ENCODE data around the gene IRF2. TPM values are rescaled to one million over a fixed set of nuclear protein-coding genes. Genes with fewer than 3 reads are reported as not detected.

IRF2 gene
- polyA plus RNA-seq, 1 donor, result 38.8 TPM

DNA sequence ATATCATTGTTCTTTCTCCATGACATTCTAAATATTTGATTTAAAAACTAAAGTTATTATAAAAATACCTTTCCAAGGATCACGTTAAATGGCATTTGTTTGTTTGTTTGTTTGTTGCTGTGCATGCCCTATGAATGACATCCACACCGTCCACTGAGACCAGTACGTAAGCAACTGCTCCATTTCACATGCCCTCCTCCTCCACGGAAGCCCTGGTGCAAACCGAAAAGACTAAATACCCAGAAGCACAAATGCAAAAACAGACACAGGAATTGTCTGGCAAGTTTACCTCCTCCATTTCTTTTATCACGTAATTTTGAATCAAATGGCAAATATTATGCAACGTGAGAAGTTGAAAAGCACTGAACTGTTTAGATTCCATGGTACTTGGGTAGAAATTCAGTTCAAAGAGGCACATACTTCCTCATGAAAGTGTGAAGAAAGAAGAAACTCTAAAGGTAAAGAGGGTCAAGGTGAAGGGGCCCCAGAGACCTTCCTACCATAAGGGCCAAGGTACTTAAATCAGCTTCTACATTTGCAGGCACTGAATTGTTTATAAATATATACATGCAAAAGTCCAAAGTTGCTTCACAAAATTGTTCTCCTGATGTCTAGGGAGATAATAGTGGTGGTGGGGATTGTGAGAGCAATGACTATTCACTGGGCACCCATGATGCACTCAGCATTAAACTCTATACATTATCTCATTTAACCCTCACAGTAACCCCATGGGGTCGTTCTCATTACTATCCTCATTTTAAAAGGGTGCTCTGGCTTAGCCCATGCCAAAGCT lies 23.4 kb downstream of the IRF2 start:
- H3K4me3 ChIP-seq (ENCODE audit: low read length), result no peak overlapping the region
- no peaks in the 10 kb centered on the region for H3K9me3 ChIP-seq (ENCODE audit: control insufficient read depth, low read depth, low read length)
- H3K4me1 ChIP-seq (ENCODE audit: control insufficient read depth, insufficient read depth, low read length), result peaks cover 10% of the 10 kb centered on the region
- H3K36me3 ChIP-seq (ENCODE audit: control insufficient read depth, insufficient read depth, low read length), result peaks cover 12% of the 10 kb centered on the region
- H3K27ac ChIP-seq (ENCODE audit: low read length), result no peak overlapping the region
- H3K27me3 ChIP-seq (ENCODE audit: control insufficient read depth, insufficient read depth, low read length), result no peaks in the 10 kb centered on the region
- WGBS (ENCODE audit: insufficient coverage, low lambda C conversion rate), result 60% methylated on average over 1 of the region's 8 CpGs
- DNase-seq, result no peak

- H3K27me3 ChIP-seq (ENCODE audit: control insufficient read depth, insufficient read depth, low read length), result no peaks in the 10 kb centered on the region
- 92% methylated on average over 2 of the region's 5 CpGs for WGBS (ENCODE audit: insufficient coverage, low lambda C conversion rate)
- no peaks in the 10 kb centered on the region for H3K9me3 ChIP-seq (ENCODE audit: control insufficient read depth, low read depth, low read length)
- no peak for DNase-seq
- H3K27ac ChIP-seq (ENCODE audit: low read length), result no peak overlapping the region
- peaks cover 14% of the 10 kb centered on the region for H3K36me3 ChIP-seq (ENCODE audit: control insufficient read depth, insufficient read depth, low read length)
- H3K4me3 ChIP-seq (ENCODE audit: low read length), result no peak overlapping the region
- H3K4me1 ChIP-seq (ENCODE audit: control insufficient read depth, insufficient read depth, low read length), result peaks cover 10% of the 10 kb centered on the region
Observed at GRCh38 chr4:184450045-184450444, 24.3 kb downstream of the IRF2 start.

DNA sequence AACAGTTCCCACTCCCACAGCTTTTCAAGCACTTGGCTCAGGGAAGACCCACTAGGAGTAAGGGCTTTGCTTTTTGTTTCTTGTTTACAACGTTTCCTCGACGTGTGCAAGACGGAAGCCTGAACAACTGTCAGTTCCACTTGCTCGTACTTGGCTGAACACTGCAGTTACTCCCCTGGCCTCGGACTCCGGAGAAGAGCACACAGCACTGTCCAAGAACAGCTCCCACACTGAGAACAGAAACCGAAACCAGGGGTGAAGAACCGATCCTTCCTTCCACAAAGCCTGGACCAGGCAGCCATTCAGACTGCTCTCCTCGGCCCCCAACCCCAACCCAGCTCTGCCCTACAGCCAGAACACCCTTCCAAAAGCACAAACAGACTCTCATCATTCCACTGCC lies 25.5 kb downstream of the IRF2 start:
- Histone ChIP-seq H3K36me3 (ENCODE audit: control insufficient read depth, insufficient read depth, low read length) (peaks cover 14% of the 10 kb centered on the region), H3K27ac (ENCODE audit: low read length) (peak overlapping the region; percentile 57), H3K4me3 (ENCODE audit: low read length) (peak overlapping the region; percentile 4), H3K27me3 (ENCODE audit: control insufficient read depth, insufficient read depth, low read length) (no peaks in the 10 kb centered on the region), H3K9me3 (ENCODE audit: control insufficient read depth, low read depth, low read length) (no peaks in the 10 kb centered on the region), H3K4me1 (ENCODE audit: control insufficient read depth, insufficient read depth, low read length) (peaks cover 8% of the 10 kb centered on the region)
- DNase-seq, result peak; percentile 53
- no CpG with 5 or more reads among the region's 10 CpGs for WGBS (ENCODE audit: insufficient coverage, low lambda C conversion rate)

- Histone ChIP-seq H3K36me3 (ENCODE audit: control insufficient read depth, insufficient read depth, low read length) (peaks cover 14% of the 10 kb centered on the region), H3K4me1 (ENCODE audit: control insufficient read depth, insufficient read depth, low read length) (peaks cover 4% of the 10 kb centered on the region), H3K4me3 (ENCODE audit: low read length) (no peak overlapping the region), H3K9me3 (ENCODE audit: control insufficient read depth, low read depth, low read length) (no peaks in the 10 kb centered on the region), H3K27ac (ENCODE audit: low read length) (no peak overlapping the region), H3K27me3 (ENCODE audit: control insufficient read depth, insufficient read depth, low read length) (no peaks in the 10 kb centered on the region)
- WGBS (ENCODE audit: insufficient coverage, low lambda C conversion rate), result 93% methylated on average over 5 of the region's 11 CpGs
- DNase-seq, result no peak
Observed at GRCh38 chr4:184448141-184448540, 26.2 kb downstream of the IRF2 start.

- peaks cover 14% of the 10 kb centered on the region for H3K36me3 ChIP-seq (ENCODE audit: control insufficient read depth, insufficient read depth, low read length)
- H3K9me3 ChIP-seq (ENCODE audit: control insufficient read depth, low read depth, low read length), result no peaks in the 10 kb centered on the region
- 96% methylated on average over 5 of the region's 10 CpGs for WGBS (ENCODE audit: insufficient coverage, low lambda C conversion rate)
- no peak for DNase-seq
- no peak overlapping the region for H3K4me3 ChIP-seq (ENCODE audit: low read length)
- peaks cover 4% of the 10 kb centered on the region for H3K4me1 ChIP-seq (ENCODE audit: control insufficient read depth, insufficient read depth, low read length)
- H3K27me3 ChIP-seq (ENCODE audit: control insufficient read depth, insufficient read depth, low read length), result no peaks in the 10 kb centered on the region
- H3K27ac ChIP-seq (ENCODE audit: low read length), result no peak overlapping the region
Observed at GRCh38 chr4:184447664-184448063, 26.7 kb downstream of the IRF2 start.

DNA sequence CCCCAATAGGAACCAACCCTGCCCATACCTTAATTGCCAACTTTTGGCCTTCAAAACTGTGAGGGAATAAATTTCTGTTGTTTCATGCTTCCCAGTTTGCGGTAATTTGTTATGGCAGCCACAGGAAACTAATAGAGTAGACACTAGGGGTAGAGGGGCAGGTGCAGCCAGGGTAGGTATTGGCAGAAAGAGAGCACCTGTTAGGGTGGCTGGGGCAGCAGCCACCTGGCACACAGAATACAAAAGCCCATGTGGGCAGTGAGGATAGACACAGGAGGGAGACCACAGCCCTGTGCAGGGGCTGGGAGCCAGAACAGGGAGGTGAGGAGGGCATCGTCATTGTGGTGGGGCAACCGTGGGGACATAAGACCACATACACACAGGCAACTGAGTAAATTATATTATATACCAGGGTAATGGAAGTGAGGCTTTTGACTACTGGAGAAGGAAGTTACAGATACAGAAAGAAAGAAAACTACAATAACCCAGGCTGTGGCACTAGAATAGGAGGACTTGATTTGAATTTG lies 28.2 kb downstream of the IRF2 start:
- DNase-seq, result no peak
- Histone ChIP-seq H3K36me3 (ENCODE audit: control insufficient read depth, insufficient read depth, low read length) (peaks cover 7% of the 10 kb centered on the region), H3K4me3 (ENCODE audit: low read length) (no peak overlapping the region), H3K4me1 (ENCODE audit: control insufficient read depth, insufficient read depth, low read length) (peaks cover 5% of the 10 kb centered on the region), H3K27me3 (ENCODE audit: control insufficient read depth, insufficient read depth, low read length) (no peaks in the 10 kb centered on the region), H3K9me3 (ENCODE audit: control insufficient read depth, low read depth, low read length) (no peaks in the 10 kb centered on the region), H3K27ac (ENCODE audit: low read length) (no peak overlapping the region)
- no CpG with 5 or more reads among the region's 3 CpGs for WGBS (ENCODE audit: insufficient coverage, low lambda C conversion rate)

- WGBS (ENCODE audit: insufficient coverage, low lambda C conversion rate), result no CpG with 5 or more reads among the region's 11 CpGs
- Histone ChIP-seq H3K36me3 (ENCODE audit: control insufficient read depth, insufficient read depth, low read length) (peaks cover 7% of the 10 kb centered on the region), H3K27ac (ENCODE audit: low read length) (no peak overlapping the region), H3K27me3 (ENCODE audit: control insufficient read depth, insufficient read depth, low read length) (no peaks in the 10 kb centered on the region), H3K9me3 (ENCODE audit: control insufficient read depth, low read depth, low read length) (no peaks in the 10 kb centered on the region), H3K4me1 (ENCODE audit: control insufficient read depth, insufficient read depth, low read length) (peaks cover 16% of the 10 kb centered on the region), H3K4me3 (ENCODE audit: low read length) (no peak overlapping the region)
- DNase-seq, result no peak
Observed at GRCh38 chr4:184444953-184445309, 29.4 kb downstream of the IRF2 start.

- Histone ChIP-seq H3K27me3 (ENCODE audit: control insufficient read depth, insufficient read depth, low read length) (no peaks in the 10 kb centered on the region), H3K9me3 (ENCODE audit: control insufficient read depth, low read depth, low read length) (no peaks in the 10 kb centered on the region), H3K4me3 (ENCODE audit: low read length) (no peak overlapping the region), H3K4me1 (ENCODE audit: control insufficient read depth, insufficient read depth, low read length) (peaks cover 22% of the 10 kb centered on the region), H3K27ac (ENCODE audit: low read length) (no peak overlapping the region), H3K36me3 (ENCODE audit: control insufficient read depth, insufficient read depth, low read length) (peaks cover 7% of the 10 kb centered on the region)
- 90% methylated on average over 2 of the region's 5 CpGs for WGBS (ENCODE audit: insufficient coverage, low lambda C conversion rate)
- no peak for DNase-seq
Observed at GRCh38 chr4:184444215-184444952, 30.0 kb downstream of the IRF2 start.

- H3K4me1 ChIP-seq (ENCODE audit: control insufficient read depth, insufficient read depth, low read length), result peaks cover 23% of the 10 kb centered on the region
- no peak for DNase-seq
- H3K36me3 ChIP-seq (ENCODE audit: control insufficient read depth, insufficient read depth, low read length), result peaks cover 2% of the 10 kb centered on the region
- WGBS (ENCODE audit: insufficient coverage, low lambda C conversion rate), result 80% methylated on average over 1 of the region's 2 CpGs
- no peak overlapping the region for H3K4me3 ChIP-seq (ENCODE audit: low read length)
- no peak overlapping the region for H3K27ac ChIP-seq (ENCODE audit: low read length)
- no peaks in the 10 kb centered on the region for H3K27me3 ChIP-seq (ENCODE audit: control insufficient read depth, insufficient read depth, low read length)
- H3K9me3 ChIP-seq (ENCODE audit: control insufficient read depth, low read depth, low read length), result no peaks in the 10 kb centered on the region
Observed at GRCh38 chr4:184443318-184443717, 31.0 kb downstream of the IRF2 start.

GRCh38 chr4:184442314-184442635 lies 32.1 kb downstream of the IRF2 start:
- H3K36me3 ChIP-seq (ENCODE audit: control insufficient read depth, insufficient read depth, low read length), result peaks cover 2% of the 10 kb centered on the region
- no peak overlapping the region for H3K27ac ChIP-seq (ENCODE audit: low read length)
- no peaks in the 10 kb centered on the region for H3K27me3 ChIP-seq (ENCODE audit: control insufficient read depth, insufficient read depth, low read length)
- no peak overlapping the region for H3K4me3 ChIP-seq (ENCODE audit: low read length)
- H3K9me3 ChIP-seq (ENCODE audit: control insufficient read depth, low read depth, low read length), result no peaks in the 10 kb centered on the region
- H3K4me1 ChIP-seq (ENCODE audit: control insufficient read depth, insufficient read depth, low read length), result peaks cover 23% of the 10 kb centered on the region
- no CpG with 5 or more reads among the region's 3 CpGs for WGBS (ENCODE audit: insufficient coverage, low lambda C conversion rate)
- DNase-seq, result no peak

Data from large intestine (tissue), 3 donors.